ENCODE measurements around the gene DIRAS2. TPM values are rescaled to one million over a fixed set of nuclear protein-coding genes. Genes with fewer than 3 reads are reported as not detected.

Gene DIRAS2
- total RNA-seq, 1 experiment from 2014 or later: not detected

- intact Hi-C loops (cut with micrococcal nuclease; ENCODE audit: unreplicated experiment): no loop called here
- H4K20me1 ChIP-seq (ENCODE audit: insufficient read depth): no peaks in the 10 kb centered on the region
- no peaks in the 10 kb centered on the region for H3K36me3 ChIP-seq (ENCODE audit: low read depth)
- H3K79me2 ChIP-seq (ENCODE audit: low read depth): no peaks in the 10 kb centered on the region
- H3K4me2 ChIP-seq: no peak overlapping the region
- CTCF ChIA-PET: no interaction called here
- H2AFZ ChIP-seq: no peak overlapping the region
- H3K27ac ChIP-seq: no peak overlapping the region
- no TSS peak for BruUV-seq (replicated peaks)
- H3K27me3 ChIP-seq (ENCODE audit: insufficient read depth, low read depth): no peaks in the 10 kb centered on the region; the same call in 1 of the 2 replicates
- DNase-seq: no peak
- POLR2A ChIA-PET (ENCODE audit: unreplicated experiment): no interaction called here
- TF ChIP-seq CTCF (conservative IDR thresholded peaks at IDR 0.05): no peak
- TF ChIP-seq EZH2 (IDR thresholded peaks at IDR 0.05; ENCODE audit: low read depth): no peak
- H3F3A ChIP-seq (ENCODE audit: insufficient read depth, low read depth): no peaks in the 10 kb centered on the region
- H3K9me2 ChIP-seq (ENCODE audit: insufficient read depth): no peaks in the 10 kb centered on the region
- H3K9me3 ChIP-seq (ENCODE audit: insufficient read depth, low read depth): no peaks in the 10 kb centered on the region
- no peaks in the 10 kb centered on the region for H3K4me1 ChIP-seq (replicated peaks; ENCODE audit: insufficient read depth)
- H3K4me3 ChIP-seq: no peak overlapping the region
Measured at GRCh38 chr9:90611568-90611967, 31.1 kb downstream of the DIRAS2 start.

GRCh38 chr9:90611121-90611520 lies 31.5 kb downstream of the DIRAS2 start:
- no peak for TF ChIP-seq CTCF (conservative IDR thresholded peaks at IDR 0.05)
- TF ChIP-seq EZH2 (IDR thresholded peaks at IDR 0.05; ENCODE audit: low read depth): no peak
- H3K79me2 ChIP-seq (ENCODE audit: low read depth): no peaks in the 10 kb centered on the region
- H3K27me3 ChIP-seq (ENCODE audit: insufficient read depth, low read depth): no peaks in the 10 kb centered on the region; the same call in 1 of the 2 replicates
- no peak overlapping the region for H2AFZ ChIP-seq
- no peak overlapping the region for H3K4me3 ChIP-seq
- no peaks in the 10 kb centered on the region for H3K9me2 ChIP-seq (ENCODE audit: insufficient read depth)
- ChIA-PET CTCF (no interaction called here), POLR2A (ENCODE audit: unreplicated experiment) (no interaction called here)
- no peaks in the 10 kb centered on the region for H3K4me1 ChIP-seq (replicated peaks; ENCODE audit: insufficient read depth)
- no peaks in the 10 kb centered on the region for H3K9me3 ChIP-seq (ENCODE audit: insufficient read depth, low read depth)
- DNase-seq: no peak
- intact Hi-C loops (cut with micrococcal nuclease; ENCODE audit: unreplicated experiment): no loop called here
- H3K4me2 ChIP-seq: no peak overlapping the region
- H3F3A ChIP-seq (ENCODE audit: insufficient read depth, low read depth): no peaks in the 10 kb centered on the region
- H4K20me1 ChIP-seq (ENCODE audit: insufficient read depth): no peaks in the 10 kb centered on the region
- H3K27ac ChIP-seq: no peak overlapping the region
- no TSS peak for BruUV-seq (replicated peaks)
- H3K36me3 ChIP-seq (ENCODE audit: low read depth): no peaks in the 10 kb centered on the region

GRCh38 chr9:90607701-90608516 lies 34.7 kb downstream of the DIRAS2 start:
- H3K79me2 ChIP-seq (ENCODE audit: low read depth): no peaks in the 10 kb centered on the region
- no peaks in the 10 kb centered on the region for H3K36me3 ChIP-seq (ENCODE audit: low read depth)
- H3K27ac ChIP-seq: no peak overlapping the region
- no peak overlapping the region for H2AFZ ChIP-seq
- H3K4me1 ChIP-seq (replicated peaks; ENCODE audit: insufficient read depth): no peaks in the 10 kb centered on the region
- H4K20me1 ChIP-seq (ENCODE audit: insufficient read depth): no peaks in the 10 kb centered on the region
- no peaks in the 10 kb centered on the region for H3K9me2 ChIP-seq (ENCODE audit: insufficient read depth)
- CTCF ChIA-PET: no interaction called here
- no peaks in the 10 kb centered on the region for H3F3A ChIP-seq (ENCODE audit: insufficient read depth, low read depth)
- no peak overlapping the region for H3K4me2 ChIP-seq
- TF ChIP-seq CTCF (conservative IDR thresholded peaks at IDR 0.05): no peak
- TF ChIP-seq EZH2 (IDR thresholded peaks at IDR 0.05; ENCODE audit: low read depth): no peak
- intact Hi-C loops (cut with micrococcal nuclease; ENCODE audit: unreplicated experiment): no loop called here
- H3K9me3 ChIP-seq (ENCODE audit: insufficient read depth, low read depth): no peaks in the 10 kb centered on the region
- no peaks in the 10 kb centered on the region; the same call in 1 of the 2 replicates for H3K27me3 ChIP-seq (ENCODE audit: insufficient read depth, low read depth)
- POLR2A ChIA-PET (ENCODE audit: unreplicated experiment): no interaction called here
- no TSS peak for BruUV-seq (replicated peaks)
- H3K4me3 ChIP-seq: no peak overlapping the region
- DNase-seq: no peak
